Measurements from ENCODE around the gene FUT8. TPM values are rescaled to one million over a fixed set of nuclear protein-coding genes. Genes with fewer than 3 reads are reported as not detected.
"Not testable (repeated sequence)": the region's sequence is repeated elsewhere in the genome, so short reads cannot be mapped to it uniquely, and the experiment has no call there.

FUT8 gene
- total RNA-seq, 4 donors from 2014 or later: 5.5 to 25.4 (median 8.8) TPM

GRCh38 chr14:65628664-65629063, 216.1 kb downstream of the FUT8 start:
- Histone ChIP-seq H3K4me3 (no peak overlapping the region), H3K27ac (no peak overlapping the region), H3K4me1 (no peaks in the 10 kb centered on the region), H3K27me3 (no peaks in the 10 kb centered on the region), H3K36me3 (peaks cover 0 to 23% (median 0%) of the 10 kb centered on the region in 3 donors), H3K9me3 (no peaks in the 10 kb centered on the region)
- WGBS, 2 donors: 67% methylated on average over 1 of the region's 1 CpG
- intact Hi-C loops (cut with DNase I): no loop called here
- no peak for TF ChIP-seq CTCF (IDR thresholded peaks at IDR 0.05)
- no peak for TF ChIP-seq POLR2A (IDR thresholded peaks at IDR 0.05)
- no peak for DNase-seq

GRCh38 chr14:65631040-65631439, 218.5 kb downstream of the FUT8 start:
- Histone ChIP-seq H3K36me3 (peaks cover 0 to 23% (median 0%) of the 10 kb centered on the region in 3 donors), H3K4me1 (no peaks in the 10 kb centered on the region), H3K27me3 (no peaks in the 10 kb centered on the region), H3K4me3 (no peak overlapping the region), H3K9me3 (peaks cover 0 to 4% (median 0%) of the 10 kb centered on the region in 3 donors), H3K27ac (no peak overlapping the region)
- TF ChIP-seq CTCF (IDR thresholded peaks at IDR 0.05): no peak
- no peak for TF ChIP-seq POLR2A (IDR thresholded peaks at IDR 0.05)
- intact Hi-C loops (cut with DNase I): no loop called here
- DNase-seq: no peak
- 64 to 76% methylated on average over 1 of the region's 1 CpG for WGBS, 2 donors

GRCh38 chr14:65632487-65632886, 220.0 kb downstream of the FUT8 start:
- Histone ChIP-seq H3K27ac (no peak overlapping the region), H3K36me3 (peaks cover 0 to 23% (median 0%) of the 10 kb centered on the region in 3 donors), H3K4me3 (no peak overlapping the region), H3K27me3 (no peaks in the 10 kb centered on the region), H3K4me1 (no peaks in the 10 kb centered on the region), H3K9me3 (peaks cover 0 to 4% (median 0%) of the 10 kb centered on the region in 3 donors)
- 100% methylated on average over 1 of the region's 1 CpG for WGBS, 2 donors
- TF ChIP-seq CTCF (IDR thresholded peaks at IDR 0.05) (no peak), POLR2A (IDR thresholded peaks at IDR 0.05) (no peak)
- intact Hi-C loops (cut with DNase I): no loop called here
- no peak for DNase-seq

GRCh38 chr14:65633666-65634065, 221.1 kb downstream of the FUT8 start:
- H3K9me3 ChIP-seq; intact Hi-C loops (cut with DNase I); H3K27ac ChIP-seq; H3K4me3 ChIP-seq; H3K27me3 ChIP-seq; H3K4me1 ChIP-seq; DNase-seq: not testable (repeated sequence)
- peaks cover 0 to 23% (median 0%) of the 10 kb centered on the region in 3 donors for H3K36me3 ChIP-seq
- WGBS, 2 donors: no CpG with 5 or more reads among the region's 26 CpGs

- Histone ChIP-seq H3K27ac (no peak overlapping the region), H3K27me3 (no peaks in the 10 kb centered on the region), H3K4me1 (peaks cover 0 to 4% (median 0%) of the 10 kb centered on the region in 3 donors), H3K4me3 (no peak overlapping the region), H3K36me3 (no peaks in the 10 kb centered on the region), H3K9me3 (peaks cover 0 to 4% (median 0%) of the 10 kb centered on the region in 3 donors)
- no peak for TF ChIP-seq POLR2A (IDR thresholded peaks at IDR 0.05)
- TF ChIP-seq CTCF (IDR thresholded peaks at IDR 0.05): no peak
- 42 to 53% methylated on average over 7 of the region's 7 CpGs for WGBS, 2 donors
- intact Hi-C loops (cut with DNase I): no loop called here
- no peak for DNase-seq
Measured at GRCh38 chr14:65637780-65638179, 225.2 kb downstream of the FUT8 start.

GRCh38 chr14:65639216-65639615, 226.7 kb downstream of the FUT8 start:
- H3K4me3 ChIP-seq: no peak overlapping the region
- H3K27me3 ChIP-seq: no peaks in the 10 kb centered on the region
- no peaks in the 10 kb centered on the region for H3K36me3 ChIP-seq
- TF ChIP-seq POLR2A (IDR thresholded peaks at IDR 0.05) (no peak), CTCF (IDR thresholded peaks at IDR 0.05) (no peak)
- DNase-seq: no peak
- H3K4me1 ChIP-seq: peaks cover 0 to 4% (median 0%) of the 10 kb centered on the region in 3 donors
- peaks cover 0 to 4% (median 0%) of the 10 kb centered on the region in 3 donors for H3K9me3 ChIP-seq
- intact Hi-C loops (cut with DNase I): no loop called here
- 78 to 93% methylated on average over 1 of the region's 1 CpG for WGBS, 2 donors
- no peak overlapping the region for H3K27ac ChIP-seq
